GM19328 (cell line): ENCODE data around the gene ATXN10.
"Not testable (repeated sequence)": the region's sequence is repeated elsewhere in the genome, so short reads cannot be mapped to it uniquely, and the experiment has no call there.

ENCODE experiments used
- ATAC-seq: cut with Tn5 transposase; IDR thresholded peaks from one replicate; pipeline ENCODE4 v1.9.1; 2021; ENCODE audit warnings: mild to moderate bottlenecking, moderate library complexity; ENCODE audit not compliant: unreplicated experiment

The ATXN10 gene

GRCh38 chr22:45671783-45672563, at the start of gene ATXN10:
Gene ATXN10 (plus strand): TSS chr22:45671834. CDS start chr22:45672064, 230 bp downstream.
- ATAC-seq, result no peak

- no peak for ATAC-seq
These were observed 49.6 kb upstream of the ATXN10 start for GRCh38 chr22:45621836-45622600.

GRCh38 chr22:45623464-45624145, 48.0 kb upstream of the ATXN10 start:
- not testable (repeated sequence) for ATAC-seq

- ATAC-seq, result no peak
These were observed 45.4 kb upstream of the ATXN10 start for GRCh38 chr22:45626198-45626651.

- no peak for ATAC-seq
These were observed 44.0 kb upstream of the ATXN10 start for GRCh38 chr22:45627489-45628233.

- ATAC-seq, result no peak
These were observed 43.1 kb upstream of the ATXN10 start for GRCh38 chr22:45628515-45628914.

GRCh38 chr22:45629469-45630089, 42.1 kb upstream of the ATXN10 start:
- ATAC-seq, result no peak

- no peak for ATAC-seq
These were observed 41.2 kb upstream of the ATXN10 start for GRCh38 chr22:45630436-45630835.

GRCh38 chr22:45631140-45631840, 40.3 kb upstream of the ATXN10 start:
- no peak for ATAC-seq

- no peak for ATAC-seq
These were observed 39.8 kb upstream of the ATXN10 start for GRCh38 chr22:45631841-45632238.

- ATAC-seq, result no peak
These were observed 38.7 kb upstream of the ATXN10 start for GRCh38 chr22:45632791-45633515.

- no peak for ATAC-seq
These were observed 35.0 kb upstream of the ATXN10 start for GRCh38 chr22:45636683-45637082.

- no peak for ATAC-seq
These were observed 33.4 kb upstream of the ATXN10 start for GRCh38 chr22:45638197-45638596.

GRCh38 chr22:45638834-45639746, 32.5 kb upstream of the ATXN10 start:
- no peak for ATAC-seq

GRCh38 chr22:45639747-45640102, 31.9 kb upstream of the ATXN10 start:
- no peak for ATAC-seq

GRCh38 chr22:45640291-45640940, 31.2 kb upstream of the ATXN10 start:
- no peak for ATAC-seq

- ATAC-seq, result no peak
These were observed 30.6 kb upstream of the ATXN10 start for GRCh38 chr22:45640941-45641621.
